SJCRH30 (cell line): Measurements from ENCODE around the gene KPNA4. TPM values are rescaled to one million over a fixed set of nuclear protein-coding genes. Genes with fewer than 3 reads are reported as not detected.
A peak's percentile ranks its signal among the peaks of the same experiment; 100 is the strongest.
"Not testable (repeated sequence)": the region's sequence is repeated elsewhere in the genome, so short reads cannot be mapped to it uniquely, and the experiment has no call there.

ENCODE experiments used
- DNase-seq, 2 experiments: peaks; one replicate each; pipeline ENCODE4 v3.0.0-alpha.2; 2015 to 2020
- H3K27ac ChIP-seq: fragments of 250-450 bp; sonication (Bioruptor Pico); 2 replicates; pipeline ENCODE4 v1.5.1; 2020; ENCODE audit warnings: mild to moderate bottlenecking, moderate library complexity
- H3K27me3 ChIP-seq: fragments of 250-450 bp; sonication (Bioruptor Pico); 2 replicates; pipeline ENCODE4 v1.5.1; 2020; ENCODE audit warnings: mild to moderate bottlenecking, moderate library complexity
- H3K36me3 ChIP-seq: fragments of 250-450 bp; sonication (Bioruptor Pico); 2 replicates; pipeline ENCODE4 v1.5.1; 2020; ENCODE audit warnings: mild to moderate bottlenecking, moderate library complexity
- H3K4me1 ChIP-seq: fragments of 250-450 bp; sonication (Bioruptor Pico); 2 replicates; pipeline ENCODE4 v1.5.1; 2020; ENCODE audit warnings: mild to moderate bottlenecking, moderate library complexity
- H3K4me3 ChIP-seq: fragments of 250-450 bp; sonication (Bioruptor Pico); 2 replicates; pipeline ENCODE4 v1.5.1; 2020; ENCODE audit warnings: mild to moderate bottlenecking, moderate library complexity
- H3K9me3 ChIP-seq: fragments of 250-450 bp; sonication (Bioruptor Pico); replicated peaks from 2 replicates; pipeline ENCODE4 v1.5.1; 2020; ENCODE audit warnings: mild to moderate bottlenecking, moderate library complexity
- total RNA-seq: library from RNA; depleted of rRNA; stranded (reverse); fragments of >200 nt; shearing (Covaris generic); gene quantifications from 2 replicates; pipeline ENCODE4 v1.2.3, GENCODE V29; 2014

The KPNA4 gene
- total RNA-seq, 1 experiment from 2014 or later = 35.3 TPM

DNA sequence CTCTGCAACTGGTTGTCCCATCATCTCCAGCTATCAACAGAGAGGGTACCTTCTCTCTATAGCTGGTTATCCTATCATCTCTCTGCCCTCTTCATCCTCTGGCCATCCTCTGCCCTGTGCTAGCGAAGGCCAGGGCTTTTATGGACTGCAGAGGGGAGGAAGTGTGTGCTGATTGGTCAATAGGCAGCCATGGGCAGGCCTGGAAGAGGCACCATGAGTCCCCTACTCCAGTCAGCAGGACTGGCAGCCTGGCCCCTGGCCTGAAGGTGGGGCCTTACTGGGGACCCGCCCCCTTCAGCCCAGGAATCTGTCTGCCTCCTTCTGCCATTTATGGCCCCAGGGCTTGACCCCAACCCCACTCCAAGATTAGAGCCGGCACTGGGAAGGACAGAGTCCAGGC is 105.3 kb downstream of the KPNA4 start:
- Histone ChIP-seq H3K4me1 (no peaks in the 10 kb centered on the region), H3K9me3 (no peaks in the 10 kb centered on the region), H3K36me3 (no peaks in the 10 kb centered on the region), H3K4me3 (no peak overlapping the region), H3K27me3 (no peaks in the 10 kb centered on the region), H3K27ac (no peak overlapping the region)
- DNase-seq = no peak

DNA sequence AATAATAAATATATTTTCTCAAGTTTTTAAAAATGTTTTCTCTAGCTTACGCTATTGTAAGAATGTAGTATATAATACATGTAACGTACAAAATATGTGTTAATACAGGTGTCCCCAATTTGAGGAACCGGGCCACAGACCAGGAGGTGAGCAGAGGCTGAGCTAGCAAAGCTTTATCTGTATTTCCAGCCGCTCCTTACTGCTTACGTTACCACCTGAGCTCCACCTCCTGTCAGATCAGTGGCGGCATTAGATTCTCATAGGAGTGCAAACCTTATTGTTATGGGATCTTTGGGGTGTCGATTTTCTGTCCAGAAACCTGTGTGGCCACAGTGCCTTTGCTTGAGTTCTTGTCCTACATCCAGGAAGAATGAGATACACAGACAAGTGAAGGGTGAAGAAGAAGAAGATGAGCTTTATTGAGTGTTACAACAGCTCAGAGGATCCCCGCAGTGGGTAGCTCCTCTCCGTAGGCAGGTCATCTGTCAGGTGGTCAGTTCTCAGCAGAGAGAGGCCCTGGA is 105.9 kb downstream of the KPNA4 start:
- Histone ChIP-seq H3K27me3 (no peaks in the 10 kb centered on the region), H3K4me3 (no peak overlapping the region), H3K27ac (no peak overlapping the region), H3K36me3 (no peaks in the 10 kb centered on the region), H3K4me1 (no peaks in the 10 kb centered on the region), H3K9me3 (no peaks in the 10 kb centered on the region)
- no peak for DNase-seq

DNA sequence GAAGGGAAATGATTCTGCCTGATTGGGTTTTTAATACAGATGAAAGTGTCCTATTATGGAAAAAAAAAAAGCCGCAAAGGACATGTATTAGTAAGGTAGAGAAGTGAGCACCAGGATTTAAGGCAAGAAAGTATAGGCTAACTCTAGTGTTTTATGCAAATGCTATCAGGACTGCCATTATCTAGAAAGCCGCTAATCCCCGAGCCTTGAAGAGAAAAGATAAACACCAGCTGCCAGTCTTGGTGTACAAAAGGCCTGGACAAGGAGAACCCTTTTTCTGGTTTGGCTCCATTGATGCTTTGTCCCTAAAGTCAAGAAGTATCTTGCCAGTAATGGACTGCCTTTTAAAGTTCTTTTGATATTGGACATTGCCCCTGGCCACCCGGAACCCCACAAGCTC is 107.2 kb downstream of the KPNA4 start:
- Histone ChIP-seq H3K4me1 (no peaks in the 10 kb centered on the region), H3K36me3 (no peaks in the 10 kb centered on the region), H3K27ac (no peak overlapping the region), H3K9me3 (no peaks in the 10 kb centered on the region), H3K4me3 (no peak overlapping the region), H3K27me3 (no peaks in the 10 kb centered on the region)
- DNase-seq = no peak

DNA sequence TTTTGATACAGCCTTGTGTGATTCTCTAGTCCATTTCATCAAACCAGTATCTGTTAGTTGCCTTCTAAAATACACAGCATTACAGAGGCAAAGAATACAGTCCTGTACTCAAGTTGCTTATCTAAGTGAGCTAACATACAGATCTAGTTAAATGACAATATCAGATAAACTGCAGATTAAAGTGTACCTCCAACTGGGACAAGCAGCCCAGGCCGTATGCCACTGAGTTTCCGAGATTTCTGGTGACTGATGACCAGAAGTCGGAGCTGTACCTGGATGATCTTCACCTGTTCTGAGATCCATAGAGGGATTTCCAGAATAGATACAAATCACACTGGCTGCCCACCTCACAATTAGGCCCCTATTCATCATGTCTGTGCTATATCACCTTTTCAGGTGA is 109.5 kb downstream of the KPNA4 start:
- H3K4me3 ChIP-seq = no peak overlapping the region
- no peaks in the 10 kb centered on the region for H3K27me3 ChIP-seq
- no peaks in the 10 kb centered on the region for H3K4me1 ChIP-seq
- no peaks in the 10 kb centered on the region for H3K9me3 ChIP-seq
- H3K36me3 ChIP-seq = no peaks in the 10 kb centered on the region
- no peak for DNase-seq
- no peak overlapping the region for H3K27ac ChIP-seq

DNA sequence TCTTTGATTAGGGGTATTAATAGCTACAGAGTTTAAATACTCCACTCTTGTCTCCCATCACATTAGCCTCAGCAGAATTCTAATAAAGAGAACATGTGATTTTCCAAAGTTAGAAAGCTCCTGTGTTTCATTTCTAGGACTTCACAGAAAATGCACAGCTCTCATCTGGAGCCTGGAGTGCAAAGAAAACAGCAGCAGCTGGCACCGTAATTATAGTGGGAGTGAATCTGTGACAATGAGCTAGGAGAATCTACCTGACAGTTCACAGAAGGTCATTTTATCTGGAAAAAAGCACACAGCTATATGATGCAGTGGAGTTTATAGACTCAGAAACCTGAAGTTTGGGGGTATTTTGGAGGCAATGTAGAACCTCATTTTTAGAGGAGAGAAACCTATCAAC is 110.4 kb downstream of the KPNA4 start:
- Histone ChIP-seq H3K36me3 (no peaks in the 10 kb centered on the region), H3K4me1 (no peaks in the 10 kb centered on the region), H3K4me3 (no peak overlapping the region), H3K27ac (no peak overlapping the region), H3K27me3 (no peaks in the 10 kb centered on the region), H3K9me3 (no peaks in the 10 kb centered on the region)
- no peak for DNase-seq

DNA sequence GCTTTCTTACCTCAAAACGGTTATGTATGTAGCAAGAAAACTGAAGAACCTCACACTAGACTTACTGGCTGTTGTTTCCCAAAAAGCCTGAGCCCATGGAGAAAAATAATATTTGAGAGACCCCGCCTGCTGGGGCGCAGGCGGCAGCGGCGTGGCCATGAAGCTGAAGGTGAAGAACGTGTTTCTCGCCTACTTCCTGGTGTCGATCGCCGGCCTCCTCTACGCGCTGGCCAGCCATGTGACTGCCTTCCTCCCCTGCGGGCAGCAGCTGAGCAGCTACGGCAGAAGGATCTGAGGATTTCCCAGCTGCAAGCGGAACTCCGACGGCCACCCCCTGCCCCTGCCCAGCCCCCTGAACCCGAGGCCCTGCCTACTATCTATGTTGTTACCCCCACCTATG is 113.1 kb downstream of the KPNA4 start:
- not testable (repeated sequence) for DNase-seq, H3K27ac ChIP-seq

DNA sequence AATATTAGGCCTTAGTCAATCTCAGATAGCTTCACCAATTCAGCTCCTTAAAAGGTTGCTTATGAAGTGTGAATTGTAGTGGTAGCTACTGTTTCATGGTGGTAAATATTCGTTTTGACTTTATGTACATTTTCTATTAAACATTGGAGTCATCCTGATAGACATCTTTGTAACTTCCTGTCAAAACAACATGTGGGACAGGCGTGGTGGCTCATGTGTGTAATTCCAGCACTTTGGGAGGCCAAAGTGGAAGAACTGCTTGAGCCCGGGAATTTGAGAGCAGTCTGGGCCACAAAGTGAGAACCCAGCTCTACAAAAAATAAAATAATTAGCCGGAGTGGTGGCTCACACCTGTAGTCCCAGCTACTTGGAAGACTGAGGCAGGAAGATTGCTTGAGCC is 113.8 kb downstream of the KPNA4 start:
- peaks cover 2% of the 10 kb centered on the region; the same call in 1 of the 2 replicates for H3K4me1 ChIP-seq
- H3K9me3 ChIP-seq = no peaks in the 10 kb centered on the region
- H3K27me3 ChIP-seq = no peaks in the 10 kb centered on the region
- no peak overlapping the region for H3K27ac ChIP-seq
- peaks cover 11% of the 10 kb centered on the region for H3K36me3 ChIP-seq
- H3K4me3 ChIP-seq = no peak overlapping the region
- no peak for DNase-seq

More for the DNA sequence above, 113.1 kb downstream of the KPNA4 start:
- H3K4me3 ChIP-seq, H3K4me1 ChIP-seq, H3K9me3 ChIP-seq, H3K27me3 ChIP-seq, H3K36me3 ChIP-seq: not testable (repeated sequence)

DNA sequence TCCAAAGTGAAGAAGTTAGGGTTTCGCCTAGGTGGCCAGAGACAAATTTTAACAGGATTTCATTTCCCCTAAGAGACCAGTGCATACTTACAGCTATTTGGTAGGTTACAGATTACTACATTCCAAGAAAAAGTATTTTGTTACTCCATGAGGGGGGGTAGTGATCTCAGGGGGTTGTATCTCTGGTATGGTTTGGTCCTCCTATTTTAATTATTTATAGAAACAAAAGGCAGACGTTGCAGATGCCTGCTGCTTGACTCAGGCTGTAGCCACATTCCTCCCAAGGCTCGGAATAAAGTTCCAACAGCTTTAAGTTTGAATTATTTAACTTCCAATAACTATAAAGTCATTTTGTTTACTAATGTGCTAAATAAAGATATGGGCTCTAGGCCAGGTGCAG is 114.5 kb downstream of the KPNA4 start:
- no peak for DNase-seq
- peaks cover 2% of the 10 kb centered on the region; the same call in 1 of the 2 replicates for H3K4me1 ChIP-seq
- peak overlapping the region; percentile 96 for H3K27ac ChIP-seq
- peak overlapping the region; percentile 68 for H3K4me3 ChIP-seq
- peaks cover 11% of the 10 kb centered on the region for H3K36me3 ChIP-seq
- H3K27me3 ChIP-seq = no peaks in the 10 kb centered on the region
- no peaks in the 10 kb centered on the region for H3K9me3 ChIP-seq

DNA sequence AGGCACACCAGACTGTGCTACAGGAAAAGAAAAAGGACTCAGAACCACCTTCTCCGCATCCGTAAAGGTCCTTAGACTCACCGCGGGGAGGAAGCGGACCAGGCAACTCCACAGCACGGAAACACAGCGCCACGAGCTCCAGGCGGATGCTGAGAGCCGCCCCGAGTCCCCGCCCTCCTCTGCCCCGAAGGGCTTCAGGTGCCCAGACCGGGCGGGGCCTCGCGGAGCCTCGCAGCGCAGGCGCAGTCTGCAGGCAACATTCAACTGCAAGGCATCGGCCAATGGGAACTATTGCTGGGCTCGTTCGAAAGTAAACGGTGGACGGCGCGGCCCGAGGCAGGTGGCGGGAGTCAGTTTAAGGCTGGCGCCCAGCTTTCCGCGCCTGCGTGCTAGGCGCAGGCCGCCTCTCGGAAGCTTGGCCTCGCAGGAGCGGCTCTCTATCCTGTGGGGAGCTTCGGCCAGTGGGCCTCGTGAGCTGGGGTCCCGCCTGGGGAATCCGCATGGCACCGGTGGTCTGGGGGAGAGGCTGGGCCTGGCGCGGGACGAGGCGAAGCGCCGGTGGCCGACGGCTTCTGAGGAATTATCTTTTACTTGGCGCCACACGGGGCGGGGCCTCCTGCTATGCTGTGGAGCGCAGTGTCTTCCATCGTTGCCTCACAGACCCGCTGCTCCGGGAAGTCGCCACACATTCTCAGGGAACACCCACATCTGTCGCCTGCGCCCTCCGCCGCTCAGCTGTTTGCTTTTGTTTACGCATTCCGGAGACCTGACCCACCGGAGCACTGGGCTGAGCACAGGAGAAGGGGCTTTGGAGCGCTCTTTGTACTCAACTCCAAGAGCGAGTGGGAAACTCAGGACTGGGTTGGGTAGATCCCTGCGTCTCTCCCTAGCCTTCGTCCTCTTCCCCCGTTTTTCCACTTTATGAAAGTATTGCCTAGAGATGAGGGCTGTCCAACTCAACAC is 115.5 kb downstream of the KPNA4 start, which contains the start of gene TRIM59:
TSS of gene TRIM59 (minus strand) at position 151 of the 963 bp plus-strand sequence. CDS start 10,603 bp downstream, outside the sequence.
- Histone ChIP-seq H3K27ac (peak within 1 kb of the TSS; percentile 96), H3K9me3 (no peaks in the 10 kb centered on the region), H3K36me3 (peaks cover 11% of the 10 kb centered on the region), H3K4me1 (peaks cover 2% of the 10 kb centered on the region; the same call in 1 of the 2 replicates), H3K27me3 (no peaks in the 10 kb centered on the region), H3K4me3 (peak within 1 kb of the TSS; percentile 68)
- peak; percentile 95 for DNase-seq

DNA sequence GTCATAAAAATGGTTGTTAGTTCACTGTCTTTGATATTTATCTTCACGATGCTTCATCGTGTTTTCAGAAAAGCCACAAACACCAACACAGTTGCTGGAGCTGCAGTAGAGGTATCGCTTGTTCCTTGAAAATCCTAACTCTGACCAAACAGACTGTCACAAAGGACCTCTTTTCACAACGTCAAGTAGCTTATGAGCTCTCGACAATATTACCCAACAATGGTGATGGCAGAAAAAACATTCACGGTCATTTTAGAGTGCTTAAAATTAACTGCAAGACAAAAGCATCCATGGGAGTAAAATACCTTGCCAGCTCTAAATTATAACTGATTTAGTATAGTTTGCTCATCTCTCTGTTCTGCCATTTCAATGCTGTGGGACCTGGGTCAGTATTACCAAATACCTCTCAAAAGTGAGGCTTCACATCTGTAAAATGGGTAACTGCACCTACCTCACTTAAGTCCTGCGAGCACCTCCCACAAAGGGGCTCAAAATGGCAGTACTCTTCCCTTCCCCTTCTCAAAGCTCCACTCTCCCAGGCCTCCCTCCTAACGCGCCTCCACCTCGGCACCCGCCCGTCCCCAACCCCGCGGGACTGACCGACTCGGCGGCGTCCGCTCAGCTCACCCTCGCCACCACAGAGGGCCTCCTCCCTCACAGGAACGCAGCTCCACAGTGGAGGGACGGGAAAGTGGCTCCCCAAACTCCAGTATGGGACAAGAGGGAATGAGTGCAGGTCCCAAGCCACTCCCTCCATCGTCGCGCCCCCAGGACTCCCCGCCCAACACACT is 116.3 kb downstream of the KPNA4 start:
- DNase-seq = peak in 1 of 2 experiments; percentile 34
- H3K27ac ChIP-seq = peak overlapping the region; percentile 96
- H3K4me1 ChIP-seq = peaks cover 2% of the 10 kb centered on the region; the same call in 1 of the 2 replicates

DNA sequence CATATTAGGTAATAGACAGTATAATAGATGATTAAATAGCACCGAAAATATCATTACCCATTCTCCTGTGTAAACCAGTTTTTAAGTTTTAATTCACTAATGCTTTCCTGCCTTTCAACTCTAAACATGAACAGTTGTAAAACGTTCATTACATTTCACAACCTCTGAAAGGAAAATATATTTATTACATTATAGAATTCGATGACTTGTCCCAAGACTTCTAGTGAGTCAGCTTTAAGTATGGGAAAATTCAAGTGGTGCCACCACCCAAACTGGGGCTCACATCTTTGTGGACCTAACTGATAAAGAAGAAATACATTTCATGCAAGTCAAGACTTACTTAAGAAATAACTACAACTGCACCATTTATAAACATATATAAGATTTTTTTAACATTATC is 117.8 kb downstream of the KPNA4 start:
- DNase-seq = no peak

More for the DNA sequence above, 116.3 kb downstream of the KPNA4 start:
- Histone ChIP-seq H3K4me3 (peak overlapping the region; percentile 68), H3K36me3 (peaks cover 15% of the 10 kb centered on the region), H3K27me3 (no peaks in the 10 kb centered on the region), H3K9me3 (no peaks in the 10 kb centered on the region)

DNA sequence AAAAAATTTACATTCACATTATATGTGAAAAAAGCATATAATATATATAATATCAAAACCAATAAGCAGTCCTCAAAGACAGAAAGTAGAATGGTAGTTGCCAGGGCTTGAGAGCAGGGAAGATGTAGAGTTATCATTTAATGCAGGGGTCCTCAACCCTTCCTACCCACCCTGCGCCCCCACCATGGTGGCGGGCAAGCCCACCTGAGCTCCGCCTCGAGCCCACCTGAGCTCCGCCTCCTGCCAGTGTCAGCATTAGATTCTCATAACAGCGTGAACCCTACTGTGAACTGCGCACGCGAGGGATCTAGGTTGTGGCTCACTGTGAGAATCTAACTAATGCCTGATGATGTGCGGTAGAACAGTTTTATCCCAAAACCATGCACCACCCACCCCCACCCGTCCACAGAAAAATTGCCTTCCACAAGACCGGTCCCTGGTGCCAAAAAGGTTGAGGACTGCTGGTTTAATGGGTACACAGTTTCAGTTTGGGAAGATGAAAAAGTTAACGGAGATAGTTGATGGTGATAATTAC is 118.8 kb downstream of the KPNA4 start:
- Histone ChIP-seq H3K27me3 (no peaks in the 10 kb centered on the region), H3K36me3 (peaks cover 24% of the 10 kb centered on the region), H3K4me3 (no peak overlapping the region), H3K27ac (no peak overlapping the region), H3K9me3 (no peaks in the 10 kb centered on the region), H3K4me1 (peaks cover 2% of the 10 kb centered on the region; the same call in 1 of the 2 replicates)
- no peak for DNase-seq

More for the DNA sequence above, 117.8 kb downstream of the KPNA4 start:
- peaks cover 2% of the 10 kb centered on the region; the same call in 1 of the 2 replicates for H3K4me1 ChIP-seq
- no peak overlapping the region for H3K27ac ChIP-seq
- H3K9me3 ChIP-seq = no peaks in the 10 kb centered on the region
- H3K27me3 ChIP-seq = no peaks in the 10 kb centered on the region
- H3K36me3 ChIP-seq = peaks cover 24% of the 10 kb centered on the region
- peak overlapping the region; percentile 68 for H3K4me3 ChIP-seq

DNA sequence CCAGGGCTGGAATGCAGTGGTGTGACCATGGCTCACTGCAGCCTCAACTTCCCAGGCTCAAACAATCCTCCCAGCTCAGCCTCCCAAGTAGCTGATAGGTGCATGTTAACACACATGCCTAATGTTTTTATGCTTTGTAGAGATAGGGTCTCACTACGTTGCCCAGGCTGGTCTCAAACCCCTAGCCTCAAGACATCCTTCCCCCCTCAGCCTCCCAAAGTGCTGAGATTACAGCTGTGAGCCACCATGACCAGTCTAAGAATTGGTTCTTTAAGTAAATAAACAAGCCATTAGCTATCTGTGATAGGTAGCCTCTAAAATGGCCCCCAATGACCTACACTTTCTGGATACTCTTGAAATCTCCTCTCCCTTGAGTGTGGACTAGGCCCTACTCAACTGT is 119.5 kb downstream of the KPNA4 start:
- Histone ChIP-seq H3K4me3 (no peak overlapping the region), H3K27ac (no peak overlapping the region), H3K4me1 (peaks cover 2% of the 10 kb centered on the region; the same call in 1 of the 2 replicates), H3K27me3 (no peaks in the 10 kb centered on the region), H3K36me3 (peaks cover 29% of the 10 kb centered on the region), H3K9me3 (no peaks in the 10 kb centered on the region)
- DNase-seq = no peak
